ENCODE data around the gene GOLGA7B.
"Not testable (repeated sequence)": the region's sequence is repeated elsewhere in the genome, so short reads cannot be mapped to it uniquely, and the experiment has no call there.

Gene GOLGA7B

DNA sequence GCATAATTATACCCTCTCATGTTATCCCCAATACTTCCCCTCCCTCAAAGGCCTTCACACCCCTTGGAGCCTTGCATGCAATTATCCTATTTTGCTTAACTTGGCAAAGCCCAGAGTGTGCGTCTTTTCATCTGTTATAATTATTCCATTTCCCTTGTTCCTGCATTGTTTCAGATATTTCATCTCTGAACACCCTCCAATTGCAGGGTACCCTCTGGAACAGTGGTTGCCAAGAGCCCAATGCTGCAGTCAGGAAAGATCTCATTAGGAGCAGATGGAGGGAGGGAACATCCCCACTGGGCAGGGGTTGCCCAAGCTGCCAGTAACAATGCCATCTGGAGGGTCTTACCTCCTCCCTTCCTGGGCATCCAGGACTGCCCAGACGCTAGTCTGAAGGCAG lies 18.4 kb upstream of the GOLGA7B start:
- TF ChIP-seq, protein P1, sequence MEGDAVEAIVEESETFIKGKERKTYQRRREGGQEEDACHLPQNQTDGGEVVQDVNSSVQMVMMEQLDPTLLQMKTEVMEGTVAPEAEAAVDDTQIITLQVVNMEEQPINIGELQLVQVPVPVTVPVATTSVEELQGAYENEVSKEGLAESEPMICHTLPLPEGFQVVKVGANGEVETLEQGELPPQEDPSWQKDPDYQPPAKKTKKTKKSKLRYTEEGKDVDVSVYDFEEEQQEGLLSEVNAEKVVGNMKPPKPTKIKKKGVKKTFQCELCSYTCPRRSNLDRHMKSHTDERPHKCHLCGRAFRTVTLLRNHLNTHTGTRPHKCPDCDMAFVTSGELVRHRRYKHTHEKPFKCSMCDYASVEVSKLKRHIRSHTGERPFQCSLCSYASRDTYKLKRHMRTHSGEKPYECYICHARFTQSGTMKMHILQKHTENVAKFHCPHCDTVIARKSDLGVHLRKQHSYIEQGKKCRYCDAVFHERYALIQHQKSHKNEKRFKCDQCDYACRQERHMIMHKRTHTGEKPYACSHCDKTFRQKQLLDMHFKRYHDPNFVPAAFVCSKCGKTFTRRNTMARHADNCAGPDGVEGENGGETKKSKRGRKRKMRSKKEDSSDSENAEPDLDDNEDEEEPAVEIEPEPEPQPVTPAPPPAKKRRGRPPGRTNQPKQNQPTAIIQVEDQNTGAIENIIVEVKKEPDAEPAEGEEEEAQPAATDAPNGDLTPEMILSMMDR (IDR thresholded peaks at IDR 0.05; ENCODE audit: low read depth, low read length, poor library complexity, severe bottlenecking): no peak
- Histone ChIP-seq H3K9me2 (replicated peaks; ENCODE audit: control insufficient read depth, low read length) (no peaks in the 10 kb centered on the region), H3K27ac (ENCODE audit: low read depth, low read length) (no peak overlapping the region), H3K4me3 (ENCODE audit: low read length) (no peak overlapping the region), H3K27me3 (ENCODE audit: control insufficient read depth, low read length) (0 out of 2 replicates have a peak, but pooled peaks cover 5% of the 10 kb centered on the region), H3K79me2 (ENCODE audit: control insufficient read depth, low read length) (no peaks in the 10 kb centered on the region), H3K9me3 (ENCODE audit: control insufficient read depth, insufficient read depth, low read length) (no peaks in the 10 kb centered on the region), H3K4me2 (ENCODE audit: low read length) (no peak overlapping the region), H4K20me1 (ENCODE audit: control insufficient read depth, insufficient read depth, low read depth, low read length) (no peaks in the 10 kb centered on the region), H3F3A (ENCODE audit: control insufficient read depth, insufficient read depth) (no peaks in the 10 kb centered on the region), H3K36me3 (ENCODE audit: control insufficient read depth, low read length) (no peaks in the 10 kb centered on the region), H3K4me1 (ENCODE audit: control insufficient read depth, low read length) (no peaks in the 10 kb centered on the region)

DNA sequence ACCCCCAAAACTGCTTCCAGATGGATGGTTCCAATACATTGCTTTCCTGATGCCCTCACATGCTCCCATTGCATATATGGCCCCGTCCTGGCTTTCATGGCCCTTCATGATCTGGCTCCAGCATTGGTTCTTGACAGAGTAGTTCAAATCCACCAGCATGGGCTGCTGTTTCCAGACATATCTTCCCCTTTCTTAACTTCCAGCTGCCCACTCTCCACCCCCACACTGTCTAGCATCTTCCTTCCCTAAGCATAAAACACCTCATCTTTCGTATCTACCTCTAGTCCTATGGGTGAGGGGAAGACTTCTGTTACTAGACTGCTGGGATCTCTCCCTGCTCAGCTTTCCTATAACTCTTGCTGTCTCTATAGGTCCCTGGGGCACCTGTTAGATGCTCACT lies 13.2 kb upstream of the GOLGA7B start:
- Histone ChIP-seq H3K4me2 (ENCODE audit: low read length) (no peak overlapping the region), H3K4me1 (ENCODE audit: control insufficient read depth, low read length) (no peaks in the 10 kb centered on the region), H3K9me2 (replicated peaks; ENCODE audit: control insufficient read depth, low read length) (no peaks in the 10 kb centered on the region), H3K9me3 (ENCODE audit: control insufficient read depth, insufficient read depth, low read length) (no peaks in the 10 kb centered on the region), H3K4me3 (ENCODE audit: low read length) (no peak overlapping the region), H4K20me1 (ENCODE audit: control insufficient read depth, insufficient read depth, low read depth, low read length) (no peaks in the 10 kb centered on the region), H3K27ac (ENCODE audit: low read depth, low read length) (no peak overlapping the region), H3K27me3 (ENCODE audit: control insufficient read depth, low read length) (peaks cover 14% of the 10 kb centered on the region; the same call in 1 of the 2 replicates), H3F3A (ENCODE audit: control insufficient read depth, insufficient read depth) (no peaks in the 10 kb centered on the region), H3K36me3 (ENCODE audit: control insufficient read depth, low read length) (no peaks in the 10 kb centered on the region), H3K79me2 (ENCODE audit: control insufficient read depth, low read length) (no peaks in the 10 kb centered on the region)
- TF ChIP-seq, protein P1 (IDR thresholded peaks at IDR 0.05; ENCODE audit: low read depth, low read length, poor library complexity, severe bottlenecking): no peak
- no peak for TF ChIP-seq EZH2phosphoT487 (IDR thresholded peaks at IDR 0.05; ENCODE audit: borderline replicate concordance, low read length)

- H3F3A ChIP-seq (ENCODE audit: control insufficient read depth, insufficient read depth): no peaks in the 10 kb centered on the region
- H3K79me2 ChIP-seq (ENCODE audit: control insufficient read depth, low read length): no peaks in the 10 kb centered on the region
- no peaks in the 10 kb centered on the region for H3K9me2 ChIP-seq (replicated peaks; ENCODE audit: control insufficient read depth, low read length)
- H3K4me2 ChIP-seq (ENCODE audit: low read length): no peak overlapping the region
- H3K27me3 ChIP-seq (ENCODE audit: control insufficient read depth, low read length): peaks cover 19% of the 10 kb centered on the region
- no peak overlapping the region for H3K4me3 ChIP-seq (ENCODE audit: low read length)
- H3K4me1 ChIP-seq (ENCODE audit: control insufficient read depth, low read length): no peaks in the 10 kb centered on the region
- TF ChIP-seq, protein P1 (IDR thresholded peaks at IDR 0.05; ENCODE audit: low read depth, low read length, poor library complexity, severe bottlenecking): no peak
- TF ChIP-seq EZH2phosphoT487 (IDR thresholded peaks at IDR 0.05; ENCODE audit: borderline replicate concordance, low read length): no peak
- H3K9me3 ChIP-seq (ENCODE audit: control insufficient read depth, insufficient read depth, low read length): no peaks in the 10 kb centered on the region
- H4K20me1 ChIP-seq (ENCODE audit: control insufficient read depth, insufficient read depth, low read depth, low read length): no peaks in the 10 kb centered on the region
- H3K27ac ChIP-seq (ENCODE audit: low read depth, low read length): no peak overlapping the region
- H3K36me3 ChIP-seq (ENCODE audit: control insufficient read depth, low read length): no peaks in the 10 kb centered on the region
Observed at GRCh38 chr10:97838091-97838490, 11.6 kb upstream of the GOLGA7B start.

- H3K79me2 ChIP-seq (ENCODE audit: control insufficient read depth, low read length); H3K4me2 ChIP-seq (ENCODE audit: low read length): not testable (repeated sequence)
Observed at GRCh38 chr10:97841166-97841565, 8.5 kb upstream of the GOLGA7B start.

GRCh38 chr10:97842114-97842513 lies 7.5 kb upstream of the GOLGA7B start:
- not testable (repeated sequence) for H3K4me1 ChIP-seq (ENCODE audit: control insufficient read depth, low read length); H4K20me1 ChIP-seq (ENCODE audit: control insufficient read depth, insufficient read depth, low read depth, low read length); H3K79me2 ChIP-seq (ENCODE audit: control insufficient read depth, low read length); H3F3A ChIP-seq (ENCODE audit: control insufficient read depth, insufficient read depth); H3K36me3 ChIP-seq (ENCODE audit: control insufficient read depth, low read length); H3K9me2 ChIP-seq (replicated peaks; ENCODE audit: control insufficient read depth, low read length); H3K4me3 ChIP-seq (ENCODE audit: low read length); H3K4me2 ChIP-seq (ENCODE audit: low read length); H3K27ac ChIP-seq (ENCODE audit: low read depth, low read length); H3K9me3 ChIP-seq (ENCODE audit: control insufficient read depth, insufficient read depth, low read length)
- peaks cover 16% of the 10 kb centered on the region for H3K27me3 ChIP-seq (ENCODE audit: control insufficient read depth, low read length)

More at GRCh38 chr10:97841166-97841565, 8.5 kb upstream of the GOLGA7B start:
- H3K36me3 ChIP-seq (ENCODE audit: control insufficient read depth, low read length); H3K4me3 ChIP-seq (ENCODE audit: low read length); H3K4me1 ChIP-seq (ENCODE audit: control insufficient read depth, low read length); H4K20me1 ChIP-seq (ENCODE audit: control insufficient read depth, insufficient read depth, low read depth, low read length); H3K27ac ChIP-seq (ENCODE audit: low read depth, low read length); H3K9me2 ChIP-seq (replicated peaks; ENCODE audit: control insufficient read depth, low read length); H3F3A ChIP-seq (ENCODE audit: control insufficient read depth, insufficient read depth); H3K9me3 ChIP-seq (ENCODE audit: control insufficient read depth, insufficient read depth, low read length): not testable (repeated sequence)
- H3K27me3 ChIP-seq (ENCODE audit: control insufficient read depth, low read length): peaks cover 16% of the 10 kb centered on the region

Measured in DOHH2 (cell line).